ENCODE data around the gene UBASH3B. TPM values are rescaled to one million over a fixed set of nuclear protein-coding genes. Genes with fewer than 3 reads are reported as not detected.
"Not testable (repeated sequence)": the region's sequence is repeated elsewhere in the genome, so short reads cannot be mapped to it uniquely, and the experiment has no call there.

UBASH3B gene
- total RNA-seq, 1 donor from 2014 or later: 13.1 TPM

DNA sequence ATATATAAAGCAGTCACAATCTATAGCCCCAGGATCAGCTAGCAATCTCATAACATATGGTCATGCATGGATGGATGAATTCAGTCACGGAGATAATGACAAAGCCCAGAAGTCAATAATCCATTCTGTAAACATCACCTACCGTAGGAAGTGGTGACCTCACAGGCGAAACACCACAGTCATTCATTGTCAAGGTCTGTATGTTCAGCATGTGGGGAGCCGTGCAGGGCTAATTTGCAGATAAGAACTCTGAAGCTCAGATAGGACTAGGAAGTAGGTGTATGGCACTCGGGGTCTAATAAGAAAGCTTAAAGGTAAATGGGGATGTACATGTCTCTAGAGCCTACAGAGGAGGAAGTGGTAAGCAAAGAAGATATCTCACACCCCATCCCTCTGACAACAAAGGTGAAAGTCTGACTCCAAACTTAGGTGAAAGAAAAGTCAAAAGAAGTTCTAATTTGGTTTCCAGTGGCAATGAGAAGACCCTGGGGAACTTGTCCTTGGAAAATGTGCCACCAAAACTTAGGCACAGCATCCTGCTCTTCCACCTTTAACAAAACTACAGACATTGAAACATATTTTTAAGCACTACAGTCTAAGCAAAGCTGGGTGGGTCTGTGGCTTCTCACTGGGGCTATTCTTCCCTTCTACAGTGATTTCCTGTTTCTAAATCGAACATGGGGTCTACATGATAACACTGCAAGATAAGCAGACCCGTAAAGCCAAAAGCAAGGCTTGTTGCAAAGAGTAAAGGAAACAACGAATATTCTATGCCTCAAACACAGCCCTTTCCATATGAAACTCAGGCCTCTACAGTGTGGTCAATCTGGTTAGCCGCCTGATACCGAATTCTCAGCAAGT lies 188.0 kb downstream of the UBASH3B start:
- no peak for DNase-seq (ENCODE audit: low read depth)

DNA sequence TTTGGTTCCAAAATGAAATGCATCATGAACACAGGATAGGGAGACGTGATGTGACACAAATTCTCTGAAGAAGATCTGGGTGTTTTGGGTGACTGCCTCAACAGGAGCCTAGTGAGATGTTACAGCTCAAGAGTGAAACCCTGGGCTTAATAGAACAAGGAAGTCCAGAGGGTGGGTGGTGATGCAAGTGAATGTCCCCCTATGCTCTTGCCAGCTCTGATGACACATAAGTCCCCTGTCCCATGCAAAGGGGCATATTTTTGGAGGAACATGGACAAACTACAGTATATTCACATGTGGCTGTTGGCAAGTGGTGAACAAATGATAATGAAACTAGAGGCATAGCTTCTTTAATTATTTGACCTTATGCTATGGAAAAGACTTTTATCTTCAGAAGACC lies 191.9 kb downstream of the UBASH3B start:
- DNase-seq (ENCODE audit: low read depth): no peak

DNA sequence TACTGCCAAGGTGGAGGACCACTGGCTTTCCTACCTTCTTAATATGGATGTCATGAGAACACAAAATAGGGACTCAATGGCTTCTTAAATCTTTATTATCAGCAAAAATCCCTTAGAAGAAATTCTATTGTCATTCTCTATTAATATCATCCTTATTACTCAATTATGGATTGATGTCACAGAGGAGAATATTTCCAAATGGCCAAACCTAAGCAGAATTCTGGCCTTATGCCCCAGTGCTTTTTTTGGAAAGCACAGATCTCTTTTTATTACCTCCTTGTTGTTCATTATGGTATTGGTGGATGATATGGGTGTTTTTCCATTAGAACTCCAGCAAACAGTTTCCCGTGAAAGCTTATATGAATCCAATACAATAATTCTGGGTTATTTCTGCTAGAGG lies 192.7 kb downstream of the UBASH3B start:
- no peak for DNase-seq (ENCODE audit: low read depth)

DNA sequence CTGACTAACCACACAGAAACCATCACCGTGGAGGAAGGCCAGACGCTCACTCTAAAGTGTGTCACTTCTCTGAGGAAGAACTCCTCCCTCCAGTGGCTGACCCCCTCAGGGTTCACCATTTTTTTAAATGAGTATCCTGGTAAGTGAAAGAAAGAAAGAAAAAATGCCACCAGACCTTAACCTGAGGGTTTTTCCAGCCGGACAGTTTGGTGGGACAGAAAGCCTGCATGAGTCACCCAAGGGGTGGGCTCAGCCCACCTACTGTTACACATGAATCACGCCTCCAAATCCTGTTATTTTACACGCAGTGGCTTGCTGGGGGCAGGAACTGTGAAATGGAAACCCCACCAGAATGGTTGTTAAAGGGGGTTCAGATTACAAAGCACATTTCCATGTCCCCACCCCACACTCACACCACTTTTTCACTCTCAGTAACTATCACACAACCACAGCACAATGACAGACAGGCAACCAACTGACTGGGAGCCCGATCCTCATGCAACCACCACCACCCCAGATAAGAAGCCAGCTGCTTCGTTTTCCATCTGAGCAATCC lies 194.6 kb downstream of the UBASH3B start:
- peak; percentile 69 for DNase-seq (ENCODE audit: low read depth)

GRCh38 chr11:122851366-122851966 lies 195.9 kb downstream of the UBASH3B start:
- no peak for DNase-seq (ENCODE audit: low read depth)

DNA sequence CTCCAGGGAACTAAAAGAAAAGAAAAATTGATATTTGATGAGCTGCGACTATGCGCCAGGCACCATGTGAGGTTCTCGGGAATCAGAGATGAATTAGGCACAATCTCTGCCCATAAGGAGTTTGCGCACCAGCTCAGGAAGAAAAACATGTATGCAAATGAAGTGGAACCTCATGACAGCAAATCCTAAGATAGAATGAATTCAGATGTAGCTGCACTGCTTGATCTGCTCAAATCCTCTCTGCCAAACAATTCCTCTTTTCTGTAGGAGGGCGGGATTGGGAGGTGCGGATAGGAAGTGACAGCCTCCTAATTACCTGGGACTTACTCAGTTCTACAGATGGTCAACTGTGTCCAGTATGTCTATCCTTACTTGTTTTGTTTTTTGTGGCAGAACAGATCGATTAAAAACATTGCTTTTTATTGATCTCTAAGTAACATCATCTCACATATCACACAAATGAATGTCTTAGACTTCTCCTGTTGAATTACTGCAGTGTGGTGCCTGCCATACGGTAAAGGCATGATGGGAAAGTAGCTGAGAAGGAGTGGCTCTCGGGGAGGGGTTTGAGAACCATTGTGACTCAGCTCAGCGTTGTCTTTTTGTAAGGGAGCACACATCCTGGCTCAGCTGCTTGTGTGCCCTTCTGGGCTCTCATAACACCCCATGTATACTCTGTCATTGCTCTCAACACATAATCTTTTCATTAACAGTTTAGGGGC lies 196.7 kb downstream of the UBASH3B start:
- DNase-seq (ENCODE audit: low read depth): peak; percentile 21

DNA sequence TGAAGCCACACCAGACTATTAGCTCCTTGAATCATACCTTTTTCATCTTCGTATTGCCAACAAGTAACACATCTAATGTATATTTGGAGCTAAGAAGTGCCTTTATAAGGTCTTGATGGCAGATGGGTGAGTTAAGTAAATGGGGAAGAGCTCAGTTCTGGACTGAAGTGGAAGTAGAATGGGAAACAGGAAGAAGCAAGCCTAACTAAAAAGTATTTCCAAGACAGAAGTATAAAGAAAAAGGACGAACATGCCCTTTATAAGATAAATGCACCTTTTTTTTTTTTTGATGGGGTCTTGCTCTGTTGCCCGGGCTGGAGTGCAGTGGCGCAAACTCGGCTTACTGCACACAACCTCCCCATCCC lies 197.3 kb downstream of the UBASH3B start:
- no peak for DNase-seq (ENCODE audit: low read depth)

DNA sequence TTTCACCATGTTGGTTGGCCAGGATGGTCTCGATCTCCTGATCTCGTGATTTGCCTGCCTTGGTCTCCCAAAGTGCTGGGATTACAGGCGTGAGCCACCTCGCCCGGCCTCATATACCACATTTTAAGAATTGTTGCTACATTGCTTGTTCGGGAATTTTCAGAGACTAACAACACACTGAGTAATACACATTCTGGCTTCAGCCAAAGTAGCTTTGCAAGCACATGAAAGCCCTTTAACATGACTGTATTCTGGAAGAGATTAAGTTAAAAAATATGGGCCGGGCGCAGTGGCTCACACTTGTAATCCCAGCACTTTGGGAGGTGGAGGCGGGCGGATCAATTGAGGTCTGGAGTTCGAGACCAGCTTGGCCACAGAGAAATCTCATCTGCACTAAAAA lies 197.7 kb downstream of the UBASH3B start:
- no peak for DNase-seq (ENCODE audit: low read depth)

DNA sequence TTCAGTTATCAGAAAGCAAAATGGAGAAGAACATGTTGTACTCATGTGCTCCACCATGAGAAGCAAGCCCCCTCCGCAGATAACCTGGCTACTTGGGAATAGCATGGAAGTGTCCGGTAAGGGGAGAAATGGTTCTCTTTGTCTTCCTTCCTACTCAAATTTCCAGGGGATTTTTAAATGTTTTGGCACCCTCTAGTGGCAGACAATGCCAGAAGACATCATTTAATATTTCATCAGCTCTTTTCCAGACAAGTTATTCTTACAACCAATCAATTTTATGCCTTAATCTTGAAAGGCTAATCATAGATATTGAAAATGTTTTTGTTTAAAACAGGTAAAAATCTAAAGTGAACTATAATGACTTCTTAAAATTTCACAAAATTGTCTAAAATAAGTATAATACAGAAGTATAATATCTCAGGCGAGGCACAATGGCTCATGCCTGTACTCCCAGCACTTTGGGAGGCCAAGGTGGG lies 198.5 kb downstream of the UBASH3B start:
- DNase-seq (ENCODE audit: low read depth): peak; percentile 86

DNA sequence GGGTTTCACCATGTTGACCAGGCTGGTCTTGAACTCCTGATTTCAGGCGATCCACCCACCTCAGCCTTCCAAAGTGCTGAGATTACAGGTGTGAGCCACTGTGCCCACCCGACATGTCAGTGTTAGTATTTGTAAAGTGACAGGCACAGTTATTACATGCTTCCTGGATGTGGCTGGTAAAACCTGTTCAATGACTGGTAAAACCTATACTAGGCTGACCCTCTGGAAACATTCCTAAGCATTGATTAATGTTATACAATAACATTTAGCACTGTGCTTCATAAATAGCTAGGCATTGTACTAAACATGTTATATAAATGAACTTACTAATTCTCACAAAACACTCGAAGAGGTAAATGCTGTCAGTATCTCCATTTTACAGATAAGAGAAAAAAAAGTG lies 206.1 kb downstream of the UBASH3B start:
- DNase-seq (ENCODE audit: low read depth): no peak

GRCh38 chr11:122862091-122862490 lies 206.6 kb downstream of the UBASH3B start:
- no peak for DNase-seq (ENCODE audit: low read depth)

GRCh38 chr11:122863154-122863553 lies 207.6 kb downstream of the UBASH3B start:
- DNase-seq (ENCODE audit: low read depth): not testable (repeated sequence)

GRCh38 chr11:122863704-122864326 lies 208.3 kb downstream of the UBASH3B start:
- peak; percentile 43 for DNase-seq (ENCODE audit: low read depth)

Other genes with a start within 250 kb of the UBASH3B start
- gene CRTAM, start 182.8 kb downstream of the UBASH3B start, total RNA-seq: 0.16 TPM in 1 of 2 replicates, not detected in the other
- gene JHY, start 227.0 kb downstream of the UBASH3B start, total RNA-seq: 0.32 and 0.68 TPM in 2 replicates

All from myocyte (in vitro differentiated cells).